ENCODE results near the gene TERB2. TPM values are rescaled to one million over a fixed set of nuclear protein-coding genes. Genes with fewer than 3 reads are reported as not detected.
"Not testable (repeated sequence)": the region's sequence is repeated elsewhere in the genome, so short reads cannot be mapped to it uniquely, and the experiment has no call there.

TERB2 gene
- total RNA-seq, 1 donor from 2014 or later, result not detected

DNA sequence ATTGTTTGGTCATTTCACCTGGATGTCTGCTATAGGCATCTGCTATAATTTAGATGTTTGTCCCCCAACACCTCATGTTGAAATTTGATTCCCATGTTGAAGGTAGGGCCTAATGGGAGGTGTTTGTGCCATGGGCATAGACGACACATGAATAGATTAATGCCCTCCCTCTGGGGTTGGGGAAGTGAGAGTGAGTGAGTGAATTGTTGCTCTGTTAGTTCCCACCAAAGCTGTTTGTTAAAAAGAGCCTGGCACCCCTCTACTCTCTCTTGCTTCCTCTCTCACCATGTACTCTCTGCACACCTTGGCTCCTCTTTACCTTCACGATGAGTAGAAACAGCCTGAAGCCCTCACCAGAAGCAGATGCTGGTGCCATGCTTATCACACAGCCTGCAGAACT, 42.6 kb downstream of the TERB2 start:
- TF ChIP-seq, protein P1, sequence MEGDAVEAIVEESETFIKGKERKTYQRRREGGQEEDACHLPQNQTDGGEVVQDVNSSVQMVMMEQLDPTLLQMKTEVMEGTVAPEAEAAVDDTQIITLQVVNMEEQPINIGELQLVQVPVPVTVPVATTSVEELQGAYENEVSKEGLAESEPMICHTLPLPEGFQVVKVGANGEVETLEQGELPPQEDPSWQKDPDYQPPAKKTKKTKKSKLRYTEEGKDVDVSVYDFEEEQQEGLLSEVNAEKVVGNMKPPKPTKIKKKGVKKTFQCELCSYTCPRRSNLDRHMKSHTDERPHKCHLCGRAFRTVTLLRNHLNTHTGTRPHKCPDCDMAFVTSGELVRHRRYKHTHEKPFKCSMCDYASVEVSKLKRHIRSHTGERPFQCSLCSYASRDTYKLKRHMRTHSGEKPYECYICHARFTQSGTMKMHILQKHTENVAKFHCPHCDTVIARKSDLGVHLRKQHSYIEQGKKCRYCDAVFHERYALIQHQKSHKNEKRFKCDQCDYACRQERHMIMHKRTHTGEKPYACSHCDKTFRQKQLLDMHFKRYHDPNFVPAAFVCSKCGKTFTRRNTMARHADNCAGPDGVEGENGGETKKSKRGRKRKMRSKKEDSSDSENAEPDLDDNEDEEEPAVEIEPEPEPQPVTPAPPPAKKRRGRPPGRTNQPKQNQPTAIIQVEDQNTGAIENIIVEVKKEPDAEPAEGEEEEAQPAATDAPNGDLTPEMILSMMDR (IDR thresholded peaks at IDR 0.05; ENCODE audit: insufficient read depth, low read length, poor library complexity, severe bottlenecking), result no peak
- no peak overlapping the region for H3K4me3 ChIP-seq (ENCODE audit: low read depth, low read length)
- H3K27me3 ChIP-seq (ENCODE audit: control insufficient read depth, insufficient read depth, low read length), result no peaks in the 10 kb centered on the region
- no peaks in the 10 kb centered on the region for H3K36me3 ChIP-seq (ENCODE audit: control insufficient read depth, insufficient read depth, low read length)
- DNase-seq (ENCODE audit: low read depth), result no peak

DNA sequence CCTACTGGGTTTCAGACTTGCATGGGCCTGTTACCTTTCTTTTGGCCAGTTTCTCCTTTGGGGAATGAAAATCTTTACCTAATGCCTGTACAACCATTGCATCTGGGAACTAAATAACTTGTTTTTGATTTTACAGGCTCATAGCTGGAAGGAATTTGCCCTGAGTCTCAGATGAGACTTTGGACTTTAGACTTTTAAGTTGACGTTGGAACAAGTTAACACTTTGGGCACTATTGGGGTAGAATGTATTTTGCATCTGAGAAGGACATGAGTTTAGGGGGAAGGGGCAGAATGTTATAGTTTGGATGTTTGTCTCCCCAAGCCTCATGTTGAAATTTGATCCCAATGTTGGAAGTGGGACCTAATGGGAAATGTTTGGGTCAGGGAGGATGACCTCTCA, 44.7 kb downstream of the TERB2 start:
- not testable (repeated sequence) for H3K36me3 ChIP-seq (ENCODE audit: control insufficient read depth, insufficient read depth, low read length); DNase-seq (ENCODE audit: low read depth); H3K4me3 ChIP-seq (ENCODE audit: low read depth, low read length); H3K27me3 ChIP-seq (ENCODE audit: control insufficient read depth, insufficient read depth, low read length)

DNA sequence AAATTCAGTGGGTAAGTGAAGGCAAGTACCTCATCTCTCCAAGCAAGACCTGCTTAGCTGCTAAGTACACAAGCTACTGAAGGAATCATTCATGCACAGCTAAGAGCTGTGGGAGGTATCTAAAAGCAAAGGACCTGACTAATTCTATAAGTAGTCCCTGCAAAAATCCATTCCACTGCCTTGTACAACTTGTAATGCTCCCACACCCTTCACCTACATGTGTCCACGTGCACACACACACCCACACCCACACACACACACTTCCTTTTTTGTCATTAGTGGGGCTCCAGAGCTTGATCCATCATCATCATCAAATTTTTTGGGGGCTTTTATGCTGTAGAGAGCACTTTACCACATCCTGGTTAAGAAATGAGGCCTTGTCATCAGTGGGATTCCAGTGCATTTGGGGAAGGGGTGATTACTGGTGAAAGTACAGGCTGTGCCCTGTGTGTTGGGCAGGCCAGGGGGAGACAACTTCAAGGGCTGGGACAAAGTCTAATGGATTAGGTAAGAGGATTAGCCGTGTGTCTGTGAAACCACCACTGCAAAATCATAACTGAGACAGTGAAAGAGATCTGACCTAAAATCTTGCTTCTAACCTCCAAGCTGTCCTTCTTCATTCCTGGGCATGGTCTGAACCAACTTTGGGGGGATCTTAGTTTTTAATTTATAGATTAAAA, 47.4 kb downstream of the TERB2 start:
- not testable (repeated sequence) for H3K36me3 ChIP-seq (ENCODE audit: control insufficient read depth, insufficient read depth, low read length); H3K4me3 ChIP-seq (ENCODE audit: low read depth, low read length); DNase-seq (ENCODE audit: low read depth); H3K27me3 ChIP-seq (ENCODE audit: control insufficient read depth, insufficient read depth, low read length)

DNA sequence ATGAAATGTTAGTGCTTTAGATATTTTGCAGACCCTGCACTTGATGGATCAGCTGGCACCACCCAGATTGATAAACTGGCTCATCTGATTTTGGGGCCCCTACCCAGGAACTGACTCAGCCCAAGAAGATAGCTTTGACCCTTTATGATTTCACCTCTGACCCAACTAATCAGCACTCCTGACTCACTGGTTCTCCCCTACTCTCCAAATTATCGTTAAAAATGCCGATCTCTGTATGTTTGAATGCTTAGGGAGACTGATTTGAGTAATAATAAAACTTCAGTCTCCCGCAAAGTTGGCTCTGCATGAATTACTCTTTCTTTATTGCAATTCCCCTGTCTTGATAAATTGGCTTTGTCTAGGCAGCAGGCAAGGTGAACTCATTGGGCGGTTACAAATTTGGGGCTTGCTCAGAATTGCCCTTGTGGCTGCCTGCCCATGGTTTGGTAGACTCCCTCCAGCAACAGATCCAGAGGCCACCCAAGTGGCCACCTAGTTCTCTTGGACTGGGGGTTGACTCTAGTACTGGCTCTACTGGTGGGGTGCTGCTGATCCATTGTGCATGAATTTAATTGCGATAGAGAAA, 48.2 kb downstream of the TERB2 start:
- not testable (repeated sequence) for H3K27me3 ChIP-seq (ENCODE audit: control insufficient read depth, insufficient read depth, low read length); H3K4me3 ChIP-seq (ENCODE audit: low read depth, low read length); DNase-seq (ENCODE audit: low read depth); H3K36me3 ChIP-seq (ENCODE audit: control insufficient read depth, insufficient read depth, low read length)

DNA sequence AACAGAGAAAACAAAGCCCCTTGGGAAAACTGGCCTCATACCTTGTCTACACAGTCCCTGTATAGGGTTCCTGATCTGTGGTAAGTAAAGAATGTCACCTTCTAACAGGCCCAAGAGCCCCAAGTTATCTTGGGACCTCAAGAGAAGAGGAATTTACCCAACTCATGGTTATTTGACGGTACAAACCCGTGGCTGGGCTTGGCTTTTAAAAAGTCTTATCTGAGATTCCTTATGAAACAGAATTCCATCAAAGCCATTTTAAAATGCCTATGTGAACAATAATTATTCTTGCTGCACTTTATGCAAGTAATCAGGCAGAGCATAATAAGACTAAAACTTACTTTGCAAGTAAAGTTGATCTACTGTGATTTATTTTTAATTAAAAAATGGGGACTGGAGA, 52.6 kb downstream of the TERB2 start:
- TF ChIP-seq, protein P1 (IDR thresholded peaks at IDR 0.05; ENCODE audit: insufficient read depth, low read length, poor library complexity, severe bottlenecking), result no peak
- peaks cover 3% of the 10 kb centered on the region for H3K27me3 ChIP-seq (ENCODE audit: control insufficient read depth, insufficient read depth, low read length)
- no peak overlapping the region for H3K4me3 ChIP-seq (ENCODE audit: low read depth, low read length)
- no peaks in the 10 kb centered on the region for H3K36me3 ChIP-seq (ENCODE audit: control insufficient read depth, insufficient read depth, low read length)
- DNase-seq (ENCODE audit: low read depth), result no peak

DNA sequence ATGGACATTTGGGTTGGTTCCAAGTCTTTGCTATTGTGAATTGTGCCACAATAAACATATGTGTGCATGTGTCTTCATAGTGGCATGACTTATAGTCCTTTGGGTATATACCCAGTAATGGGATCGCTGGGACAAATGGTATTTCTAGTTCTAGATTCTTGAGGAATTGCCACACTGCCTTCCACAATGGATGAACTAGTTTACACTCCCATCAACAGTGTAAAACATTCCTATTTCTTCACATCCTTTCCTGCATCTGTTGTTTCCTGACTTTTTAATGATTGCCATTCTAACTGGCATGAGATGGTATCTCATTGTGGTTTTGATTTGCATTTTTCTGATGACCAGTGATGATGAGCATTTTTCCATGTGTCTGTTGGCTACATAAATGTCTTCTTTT, 58.6 kb downstream of the TERB2 start:
- not testable (repeated sequence) for H3K4me3 ChIP-seq (ENCODE audit: low read depth, low read length); H3K27me3 ChIP-seq (ENCODE audit: control insufficient read depth, insufficient read depth, low read length); DNase-seq (ENCODE audit: low read depth)

DNA sequence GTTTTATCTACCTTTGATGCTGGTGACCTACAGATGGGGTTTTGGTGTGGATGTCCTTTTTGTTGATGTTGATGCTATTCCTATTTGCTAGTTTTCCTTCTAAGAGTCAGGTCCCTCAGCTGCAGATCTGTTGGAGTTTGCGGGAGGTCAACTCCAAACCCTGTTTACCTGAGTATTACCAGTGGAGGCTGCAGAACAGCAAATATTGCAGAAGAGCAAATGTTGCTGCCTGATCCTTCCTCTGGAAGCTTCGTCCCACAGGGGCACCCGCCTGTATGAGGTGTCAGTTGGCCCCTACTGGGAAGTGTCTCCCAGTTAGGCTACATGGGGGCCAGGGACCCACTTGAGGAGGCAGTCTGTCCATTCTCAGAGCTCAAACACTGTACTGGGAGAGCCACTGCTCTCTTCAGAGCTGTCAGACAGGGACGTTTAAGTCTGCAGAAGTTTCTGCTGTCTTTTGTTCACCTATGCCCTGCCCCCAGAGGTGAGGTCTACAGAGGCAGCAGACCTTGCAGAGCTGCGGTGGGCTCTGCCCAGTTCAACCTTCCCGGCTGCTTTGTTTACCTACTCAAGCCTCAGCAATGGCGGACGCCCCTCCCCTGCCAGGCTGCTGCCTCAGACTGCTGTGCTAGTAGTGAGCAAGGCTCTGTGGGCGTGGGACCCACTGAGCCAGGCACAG, 63.9 kb downstream of the TERB2 start:
- DNase-seq (ENCODE audit: low read depth); H3K4me3 ChIP-seq (ENCODE audit: low read depth, low read length); H3K27me3 ChIP-seq (ENCODE audit: control insufficient read depth, insufficient read depth, low read length); H3K36me3 ChIP-seq (ENCODE audit: control insufficient read depth, insufficient read depth, low read length): not testable (repeated sequence)

More for the DNA sequence above, 58.6 kb downstream of the TERB2 start:
- H3K36me3 ChIP-seq (ENCODE audit: control insufficient read depth, insufficient read depth, low read length), result not testable (repeated sequence)

DNA sequence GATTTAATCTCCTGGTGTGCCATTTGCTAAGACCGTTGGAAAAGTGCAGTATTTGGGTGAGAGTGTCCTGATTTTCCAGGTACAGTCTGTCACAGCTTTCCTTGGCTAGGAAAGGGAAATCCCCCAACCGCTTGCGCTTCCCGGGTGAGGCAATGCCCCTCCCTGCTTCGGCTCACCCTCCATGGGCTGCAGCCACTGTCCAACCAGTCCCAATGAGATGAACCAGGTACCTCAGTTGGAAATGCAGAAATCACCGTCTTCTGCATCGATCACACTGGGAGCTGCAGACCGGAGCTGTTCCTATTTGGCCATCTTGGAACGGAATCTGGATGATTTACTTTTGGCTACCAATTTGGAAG, 64.4 kb downstream of the TERB2 start:
- H3K4me3 ChIP-seq (ENCODE audit: low read depth, low read length); DNase-seq (ENCODE audit: low read depth); H3K36me3 ChIP-seq (ENCODE audit: control insufficient read depth, insufficient read depth, low read length): not testable (repeated sequence)

DNA sequence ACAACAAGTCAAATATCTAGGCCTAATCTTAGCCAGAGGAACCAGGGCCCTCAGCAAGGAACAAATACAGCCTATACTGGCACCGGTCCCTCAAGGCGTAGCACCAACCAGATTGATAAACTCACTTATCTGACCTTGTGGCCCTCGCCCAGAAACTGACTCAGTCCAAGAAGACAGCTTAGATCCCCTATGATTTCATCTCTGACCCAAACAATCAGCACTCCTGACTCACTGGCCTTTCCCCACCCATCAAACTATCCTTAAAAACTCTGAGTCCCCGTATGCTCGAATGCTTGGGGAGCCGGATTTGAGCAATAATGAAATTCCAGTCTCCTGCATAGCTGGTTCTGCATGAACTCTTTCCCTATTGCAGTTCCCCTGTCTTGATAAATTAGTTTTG, 64.9 kb downstream of the TERB2 start:
- no peak overlapping the region for H3K4me3 ChIP-seq (ENCODE audit: low read depth, low read length)
- no peak for DNase-seq (ENCODE audit: low read depth)
- no peaks in the 10 kb centered on the region for H3K36me3 ChIP-seq (ENCODE audit: control insufficient read depth, insufficient read depth, low read length)
- TF ChIP-seq, protein P1 (IDR thresholded peaks at IDR 0.05; ENCODE audit: insufficient read depth, low read length, poor library complexity, severe bottlenecking), result no peak
- H3K27me3 ChIP-seq (ENCODE audit: control insufficient read depth, insufficient read depth, low read length), result peaks cover 2% of the 10 kb centered on the region

More for the DNA sequence above, 64.4 kb downstream of the TERB2 start:
- not testable (repeated sequence) for H3K27me3 ChIP-seq (ENCODE audit: control insufficient read depth, insufficient read depth, low read length)
